ENCODE measurements around the gene DTD1.

The DTD1 gene

GRCh38 chr20:18685406-18685805 is 97.6 kb downstream of the DTD1 start:
- no peak for TF ChIP-seq CTCF (IDR thresholded peaks at IDR 0.05; ENCODE audit: borderline replicate concordance, insufficient read depth, low read depth, low read length)

GRCh38 chr20:18686696-18687095 is 98.8 kb downstream of the DTD1 start:
- H3K4me3 ChIP-seq (ENCODE audit: low read depth, low read length), result no peak overlapping the region
- TF ChIP-seq CTCF (IDR thresholded peaks at IDR 0.05; ENCODE audit: borderline replicate concordance, insufficient read depth, low read depth, low read length), result no peak

More at GRCh38 chr20:18685406-18685805, 97.6 kb downstream of the DTD1 start:
- no peak overlapping the region for H3K4me3 ChIP-seq (ENCODE audit: low read depth, low read length)

- no peak for TF ChIP-seq CTCF (IDR thresholded peaks at IDR 0.05; ENCODE audit: borderline replicate concordance, insufficient read depth, low read depth, low read length)
- H3K4me3 ChIP-seq (ENCODE audit: low read depth, low read length), result no peak overlapping the region
Measured at GRCh38 chr20:18688676-18689075, 100.8 kb downstream of the DTD1 start.

GRCh38 chr20:18689557-18689956 is 101.7 kb downstream of the DTD1 start:
- H3K4me3 ChIP-seq (ENCODE audit: low read depth, low read length), result no peak overlapping the region
- TF ChIP-seq CTCF (IDR thresholded peaks at IDR 0.05; ENCODE audit: borderline replicate concordance, insufficient read depth, low read depth, low read length), result no peak

- no peak overlapping the region for H3K4me3 ChIP-seq (ENCODE audit: low read depth, low read length)
- TF ChIP-seq CTCF (IDR thresholded peaks at IDR 0.05; ENCODE audit: borderline replicate concordance, insufficient read depth, low read depth, low read length), result no peak
Measured at GRCh38 chr20:18692447-18692846, 104.6 kb downstream of the DTD1 start.

- TF ChIP-seq CTCF (IDR thresholded peaks at IDR 0.05; ENCODE audit: borderline replicate concordance, insufficient read depth, low read depth, low read length), result no peak
- H3K4me3 ChIP-seq (ENCODE audit: low read depth, low read length), result no peak overlapping the region
Measured at GRCh38 chr20:18694071-18694470, 106.2 kb downstream of the DTD1 start.

- no peak overlapping the region for H3K4me3 ChIP-seq (ENCODE audit: low read depth, low read length)
Measured at GRCh38 chr20:18695175-18695574, 107.3 kb downstream of the DTD1 start.

More at GRCh38 chr20:18695175-18695574, 107.3 kb downstream of the DTD1 start:
- TF ChIP-seq CTCF (IDR thresholded peaks at IDR 0.05; ENCODE audit: borderline replicate concordance, insufficient read depth, low read depth, low read length), result no peak

Measured in GM12875 (cell line).